ENCODE measurements around the gene HGD.
"Not testable (repeated sequence)": the region's sequence is repeated elsewhere in the genome, so short reads cannot be mapped to it uniquely, and the experiment has no call there.

The HGD gene

DNA sequence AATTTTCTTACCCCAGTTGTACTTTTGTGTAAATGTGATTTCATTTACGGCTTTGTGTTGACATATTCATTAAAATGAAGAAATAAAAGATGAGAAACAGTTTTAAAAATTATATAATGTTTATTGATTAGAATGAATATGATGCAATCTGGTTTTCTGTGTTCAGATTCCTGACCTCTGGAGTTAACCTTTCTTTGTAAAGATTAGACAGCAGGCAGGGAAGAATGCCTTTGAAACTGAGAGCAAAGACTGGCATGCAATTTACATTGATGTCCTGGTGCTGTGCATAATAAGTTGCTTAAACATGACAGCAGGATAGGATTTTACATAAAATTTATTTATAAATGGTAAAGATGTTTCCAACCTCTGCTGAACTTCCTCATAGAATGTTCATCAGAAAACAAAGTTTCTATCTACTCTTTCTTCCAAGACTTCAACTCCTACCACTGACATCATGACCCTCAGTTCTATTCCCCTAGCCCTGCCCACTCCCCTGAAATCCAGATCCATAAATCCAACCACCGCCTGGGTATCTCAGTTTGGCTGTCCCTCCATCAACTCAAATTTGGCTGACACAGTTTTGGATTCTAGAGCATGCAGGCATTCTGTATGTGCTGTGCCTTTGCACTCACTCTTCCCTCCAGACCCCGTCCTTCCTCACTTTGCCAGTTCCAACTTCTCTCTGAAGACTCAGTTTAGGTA, 1.7 kb downstream of the HGD start:
- H3K4me3 ChIP-seq (replicated peaks in 1 of 2; ENCODE audit: low read depth in 2 of 2, low read length in 2 of 2), result no peak overlapping the region
- TF ChIP-seq, protein P1, sequence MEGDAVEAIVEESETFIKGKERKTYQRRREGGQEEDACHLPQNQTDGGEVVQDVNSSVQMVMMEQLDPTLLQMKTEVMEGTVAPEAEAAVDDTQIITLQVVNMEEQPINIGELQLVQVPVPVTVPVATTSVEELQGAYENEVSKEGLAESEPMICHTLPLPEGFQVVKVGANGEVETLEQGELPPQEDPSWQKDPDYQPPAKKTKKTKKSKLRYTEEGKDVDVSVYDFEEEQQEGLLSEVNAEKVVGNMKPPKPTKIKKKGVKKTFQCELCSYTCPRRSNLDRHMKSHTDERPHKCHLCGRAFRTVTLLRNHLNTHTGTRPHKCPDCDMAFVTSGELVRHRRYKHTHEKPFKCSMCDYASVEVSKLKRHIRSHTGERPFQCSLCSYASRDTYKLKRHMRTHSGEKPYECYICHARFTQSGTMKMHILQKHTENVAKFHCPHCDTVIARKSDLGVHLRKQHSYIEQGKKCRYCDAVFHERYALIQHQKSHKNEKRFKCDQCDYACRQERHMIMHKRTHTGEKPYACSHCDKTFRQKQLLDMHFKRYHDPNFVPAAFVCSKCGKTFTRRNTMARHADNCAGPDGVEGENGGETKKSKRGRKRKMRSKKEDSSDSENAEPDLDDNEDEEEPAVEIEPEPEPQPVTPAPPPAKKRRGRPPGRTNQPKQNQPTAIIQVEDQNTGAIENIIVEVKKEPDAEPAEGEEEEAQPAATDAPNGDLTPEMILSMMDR (IDR thresholded peaks at IDR 0.05; ENCODE audit: low read depth, low read length), result no peak
- no peak for DNase-seq (ENCODE audit: low read depth in 2 of 2)

DNA sequence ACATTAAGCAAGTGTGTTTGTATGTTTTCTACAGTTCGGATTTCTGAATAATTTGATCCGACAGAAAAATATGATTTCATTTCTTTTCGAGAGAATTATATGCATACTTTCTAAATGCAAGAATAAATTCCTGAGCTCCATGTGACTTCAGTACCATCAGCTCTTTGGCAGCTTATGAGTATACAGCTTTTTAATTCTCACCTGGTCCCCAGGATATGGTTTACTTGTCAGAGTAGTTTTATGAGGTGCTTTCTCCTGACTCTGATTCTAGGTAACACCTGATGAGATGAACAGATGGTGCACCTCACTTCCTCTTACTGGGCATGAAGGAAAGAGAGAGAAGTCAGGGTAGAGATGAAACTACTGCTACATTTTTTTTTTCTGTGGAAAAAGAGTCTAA, 3.1 kb downstream of the HGD start:
- TF ChIP-seq, protein P1 (IDR thresholded peaks at IDR 0.05; ENCODE audit: low read depth, low read length), result no peak
- peak in 1 of 2 donors; percentile 27 for DNase-seq (ENCODE audit: low read depth in 2 of 2)
- H3K4me3 ChIP-seq (replicated peaks in 1 of 2; ENCODE audit: low read depth in 2 of 2, low read length in 2 of 2), result peak overlapping the region in 1 of 2 donors; percentile 13

DNA sequence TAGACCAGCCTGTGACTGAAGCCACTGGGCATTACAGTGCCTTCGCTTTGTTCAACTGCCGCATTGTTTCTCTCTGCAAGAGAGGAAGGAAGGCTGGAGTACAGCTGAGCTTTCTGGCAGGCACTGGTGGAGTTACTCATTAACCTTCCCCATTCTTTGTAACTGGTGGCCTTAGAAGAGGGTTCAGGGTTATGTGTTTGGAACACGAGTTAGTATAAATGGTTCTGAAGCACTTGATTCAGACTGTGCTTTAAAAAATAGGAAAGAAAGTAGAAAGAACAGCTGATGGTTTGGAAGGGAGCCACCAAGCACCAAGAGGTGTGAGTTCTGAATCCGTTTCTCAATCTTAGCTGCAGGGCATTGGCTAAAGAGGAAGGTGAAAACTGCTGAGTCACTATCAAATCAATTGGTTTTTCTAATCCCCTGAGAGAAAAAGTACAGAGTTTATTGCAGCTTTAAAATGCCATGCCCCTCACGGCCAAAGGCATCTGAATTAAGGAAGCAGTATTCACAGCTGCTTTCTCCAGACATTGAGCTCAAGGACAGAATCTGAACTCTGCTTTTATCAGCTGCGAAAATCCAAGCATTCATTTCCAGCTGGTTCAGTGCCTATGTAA, 3.6 kb downstream of the HGD start:
- TF ChIP-seq, protein P1 (IDR thresholded peaks at IDR 0.05; ENCODE audit: low read depth, low read length), result no peak
- DNase-seq (ENCODE audit: low read depth in 2 of 2), result peak; percentile 85 to 88
- H3K4me3 ChIP-seq (replicated peaks in 1 of 2; ENCODE audit: low read depth in 2 of 2, low read length in 2 of 2), result peak overlapping the region; percentile 11 to 13

DNA sequence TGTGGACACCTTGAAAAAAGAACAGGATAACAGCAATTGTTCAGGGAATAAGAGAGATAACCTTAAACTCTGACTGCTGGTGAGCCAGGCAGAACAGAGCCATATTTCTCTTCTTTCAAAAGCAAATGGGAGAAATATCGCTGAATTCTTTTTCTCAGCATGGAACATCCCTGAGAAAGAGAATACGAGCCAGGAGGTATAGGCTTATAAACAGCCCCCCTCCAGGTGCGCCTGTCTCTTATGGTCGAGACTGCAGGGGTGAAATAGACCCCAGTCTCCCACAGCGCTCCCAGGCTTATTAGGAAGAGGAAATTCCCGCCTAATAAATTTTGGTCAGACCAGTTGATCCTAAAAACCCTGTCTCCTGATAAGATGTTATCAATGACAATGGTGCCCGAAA, 4.8 kb downstream of the HGD start:
- DNase-seq (ENCODE audit: low read depth in 2 of 2); H3K4me3 ChIP-seq (replicated peaks in 1 of 2; ENCODE audit: low read depth in 2 of 2, low read length in 2 of 2): not testable (repeated sequence)

DNA sequence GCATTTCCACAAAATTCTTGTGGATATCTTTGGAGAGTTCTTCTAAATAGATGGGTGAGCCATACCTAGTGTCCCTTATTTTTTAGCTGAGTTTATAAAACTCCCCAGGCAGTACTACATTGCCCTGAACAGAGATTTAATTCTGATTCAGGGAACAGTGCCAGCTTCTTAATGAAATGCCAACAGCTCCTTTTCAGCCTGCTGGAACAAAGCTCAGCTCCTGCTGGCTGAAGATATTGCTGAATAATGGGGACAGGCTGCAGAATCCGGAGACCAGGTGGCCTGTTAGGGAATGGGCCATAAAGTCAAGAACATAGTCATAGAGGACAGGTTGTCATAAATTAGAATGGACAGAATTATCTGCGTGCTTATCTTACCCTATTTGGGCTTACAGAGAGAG, 8.9 kb downstream of the HGD start:
- peak in 1 of 2 donors; percentile 30 for DNase-seq (ENCODE audit: low read depth in 2 of 2)
- TF ChIP-seq, protein P1 (IDR thresholded peaks at IDR 0.05; ENCODE audit: low read depth, low read length), result no peak
- no peak overlapping the region for H3K4me3 ChIP-seq (replicated peaks in 1 of 2; ENCODE audit: low read depth in 2 of 2, low read length in 2 of 2)

DNA sequence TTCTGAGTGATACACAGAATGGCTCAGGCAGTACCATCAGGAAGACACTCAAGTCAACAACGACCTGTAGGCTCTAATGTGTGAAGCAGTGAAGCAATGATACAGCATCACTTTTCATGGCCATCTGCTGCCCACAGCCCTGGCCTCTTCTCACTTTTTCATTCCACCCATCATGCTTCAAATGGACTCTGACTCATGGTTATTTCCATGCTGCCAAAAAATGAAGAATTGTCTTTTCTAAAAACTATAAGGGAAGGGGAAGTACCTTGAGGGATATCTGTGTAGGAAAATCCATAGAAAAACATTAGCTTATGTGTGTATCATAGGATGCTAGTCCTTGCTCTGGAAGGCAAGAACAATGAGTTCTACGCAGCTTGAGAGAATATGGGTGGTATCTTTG, 11.5 kb downstream of the HGD start:
- TF ChIP-seq, protein P1 (IDR thresholded peaks at IDR 0.05; ENCODE audit: low read depth, low read length), result no peak
- H3K4me3 ChIP-seq (replicated peaks in 1 of 2; ENCODE audit: low read depth in 2 of 2, low read length in 2 of 2), result no peak overlapping the region
- DNase-seq (ENCODE audit: low read depth in 2 of 2), result peak in 1 of 2 donors; percentile 36

DNA sequence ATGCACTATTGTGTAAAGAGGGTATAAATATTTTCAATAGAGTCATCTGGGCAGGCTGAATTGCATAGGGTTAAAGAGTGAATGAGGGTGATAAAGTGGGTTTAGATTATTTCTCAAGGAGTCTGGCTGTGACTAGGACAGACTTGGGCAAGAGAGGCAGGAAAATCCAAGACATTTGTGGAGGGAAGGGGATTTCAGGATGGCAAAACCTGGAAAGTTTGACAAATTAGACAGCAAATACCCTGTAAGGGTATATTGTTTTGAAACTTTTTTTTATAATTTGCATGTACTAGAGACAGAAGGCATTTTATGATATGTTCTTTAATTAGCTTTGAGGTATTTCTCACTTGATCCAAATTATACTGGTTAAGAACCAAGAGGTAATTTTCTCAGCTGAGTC, 17.1 kb downstream of the HGD start:
- H3K4me3 ChIP-seq (replicated peaks in 1 of 2; ENCODE audit: low read depth in 2 of 2, low read length in 2 of 2), result no peak overlapping the region
- DNase-seq (ENCODE audit: low read depth in 2 of 2), result no peak
- TF ChIP-seq, protein P1 (IDR thresholded peaks at IDR 0.05; ENCODE audit: low read depth, low read length), result no peak
